ENCODE data around the gene MAST2.

GRCh38 chr1:45971335-45971734 is 167.9 kb downstream of the MAST2 start:
- TF ChIP-seq, protein P1, sequence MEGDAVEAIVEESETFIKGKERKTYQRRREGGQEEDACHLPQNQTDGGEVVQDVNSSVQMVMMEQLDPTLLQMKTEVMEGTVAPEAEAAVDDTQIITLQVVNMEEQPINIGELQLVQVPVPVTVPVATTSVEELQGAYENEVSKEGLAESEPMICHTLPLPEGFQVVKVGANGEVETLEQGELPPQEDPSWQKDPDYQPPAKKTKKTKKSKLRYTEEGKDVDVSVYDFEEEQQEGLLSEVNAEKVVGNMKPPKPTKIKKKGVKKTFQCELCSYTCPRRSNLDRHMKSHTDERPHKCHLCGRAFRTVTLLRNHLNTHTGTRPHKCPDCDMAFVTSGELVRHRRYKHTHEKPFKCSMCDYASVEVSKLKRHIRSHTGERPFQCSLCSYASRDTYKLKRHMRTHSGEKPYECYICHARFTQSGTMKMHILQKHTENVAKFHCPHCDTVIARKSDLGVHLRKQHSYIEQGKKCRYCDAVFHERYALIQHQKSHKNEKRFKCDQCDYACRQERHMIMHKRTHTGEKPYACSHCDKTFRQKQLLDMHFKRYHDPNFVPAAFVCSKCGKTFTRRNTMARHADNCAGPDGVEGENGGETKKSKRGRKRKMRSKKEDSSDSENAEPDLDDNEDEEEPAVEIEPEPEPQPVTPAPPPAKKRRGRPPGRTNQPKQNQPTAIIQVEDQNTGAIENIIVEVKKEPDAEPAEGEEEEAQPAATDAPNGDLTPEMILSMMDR (conservative IDR thresholded peaks at IDR 0.05; ENCODE audit: low read depth, low read length) = no peak
- no peak for TF ChIP-seq EZH2 (IDR thresholded peaks at IDR 0.05; ENCODE audit: borderline replicate concordance, low read depth, low read length, poor library complexity, severe bottlenecking)

Measured in A673 (cell line).